Neural progenitor cell (in vitro differentiated cells): Measurements from ENCODE around the gene ATP8B4. TPM values are rescaled to one million over a fixed set of nuclear protein-coding genes. Genes with fewer than 3 reads are reported as not detected.

Source experiments
- DNase-seq: peaks from one replicate; pipeline ENCODE4 v3.0.0-alpha.2; 2016; ENCODE audit warnings: low spot score
- H2AFZ ChIP-seq: fragments of 200-600 bp; sonication (generic); replicated peaks from 2 replicates; pipeline ENCODE4 v1.6.1; 2016; ENCODE audit warnings: antibody characterized with exemption
- H3F3A ChIP-seq: fragments of 200-600 bp; sonication (generic); 2 replicates; pipeline ENCODE4 v1.6.1; 2016; ENCODE audit warnings: antibody characterized with exemption, low read depth
- H3K27ac ChIP-seq: fragments of 200-600 bp; sonication (generic); 2 replicates; pipeline ENCODE4 v1.5.1; 2016; ENCODE audit warnings: mild to moderate bottlenecking
- H3K27me3 ChIP-seq: fragments of 200-600 bp; sonication (generic); 2 replicates; pipeline ENCODE4 v1.6.1; 2016; ENCODE audit warnings: mild to moderate bottlenecking, moderate library complexity
- H3K36me3 ChIP-seq: fragments of 200-600 bp; sonication (generic); 2 replicates; pipeline ENCODE4 v1.5.1; 2016
- H3K4me1 ChIP-seq: fragments of 200-600 bp; sonication (generic); 2 replicates; pipeline ENCODE4 v1.6.1; 2016; ENCODE audit warnings: mixed run types
- H3K4me2 ChIP-seq: fragments of 200-600 bp; sonication (generic); 2 replicates; pipeline ENCODE4 v1.6.1; 2016
- H3K4me3 ChIP-seq: fragments of 200-600 bp; sonication (generic); 2 replicates; pipeline ENCODE4 v1.5.1; 2016
- H3K79me2 ChIP-seq: fragments of 200-600 bp; sonication (generic); 2 replicates; pipeline ENCODE4 v1.6.1; 2016; ENCODE audit warnings: low read depth
- H3K9ac ChIP-seq: fragments of 200-600 bp; sonication (generic); 2 replicates; pipeline ENCODE4 v1.6.1; 2016
- H3K9me3 ChIP-seq: fragments of 200-600 bp; sonication (generic); 2 replicates; pipeline ENCODE4 v1.5.1; 2016; ENCODE audit warnings: low read depth
- H4K20me1 ChIP-seq: fragments of 200-600 bp; sonication (generic); 2 replicates; pipeline ENCODE4 v1.6.1; 2016; ENCODE audit warnings: low read depth
- H3K27ac Mint-ChIP-seq: 3 replicates; pipeline ENCODE4 v1.8.0; 2021; ENCODE audit warnings: mixed read lengths
- H3K27me3 Mint-ChIP-seq: 2 replicates; pipeline ENCODE4 v1.8.0; 2022; ENCODE audit warnings: low read depth, mild to moderate bottlenecking, inconsistent platforms, moderate library complexity, mixed read lengths; ENCODE audit not compliant: insufficient read depth
- H3K36me3 Mint-ChIP-seq: 3 replicates; pipeline ENCODE4 v1.8.0; 2021; ENCODE audit warnings: mixed read lengths
- H3K4me1 Mint-ChIP-seq: 3 replicates; pipeline ENCODE4 v1.8.0; 2021; ENCODE audit warnings: mixed read lengths
- H3K4me3 Mint-ChIP-seq: 3 replicates; pipeline ENCODE4 v1.8.0; 2021; ENCODE audit warnings: mild to moderate bottlenecking, moderate library complexity, mixed read lengths
- H3K9me3 Mint-ChIP-seq: 3 replicates; pipeline ENCODE4 v1.8.0; 2020; ENCODE audit warnings: mixed read lengths
- CTCF ChIP-seq: fragments of 200-600 bp; sonication (generic); IDR thresholded peaks from 2 replicates; pipeline ENCODE4 v1.5.1; 2017; ENCODE audit warnings: antibody characterized with exemption, mild to moderate bottlenecking
- EZH2 ChIP-seq: fragments of 200-600 bp; sonication (generic); IDR thresholded peaks from 2 replicates; pipeline ENCODE4 v1.6.1; 2017; ENCODE audit warnings: antibody characterized with exemption, mild to moderate bottlenecking, moderate library complexity
- EZH2phosphoT487 ChIP-seq: fragments of 200-600 bp; sonication (generic); IDR thresholded peaks from 2 replicates; pipeline ENCODE4 v1.6.1; 2017; ENCODE audit warnings: antibody characterized with exemption
- total RNA-seq: library from RNA; depleted of rRNA; stranded (reverse); fragments of >200 nt; gene quantifications from 2 replicates; pipeline ENCODE4 v1.2.3, GENCODE V29; 2015; ENCODE audit warnings: low replicate concordance

Gene ATP8B4
- total RNA-seq, 1 donor from 2014 or later = 2.7 TPM

GRCh38 chr15:50143255-50143860 lies 24.3 kb upstream of the ATP8B4 start:
- Histone ChIP-seq H3K4me3 (no peak overlapping the region), H3K36me3 (no peaks in the 10 kb centered on the region), H2AFZ (no peak overlapping the region), H3K9ac (no peak overlapping the region), H3F3A (no peaks in the 10 kb centered on the region), H3K27me3 (no peaks in the 10 kb centered on the region), H3K27ac (no peak overlapping the region), H4K20me1 (no peaks in the 10 kb centered on the region), H3K4me2 (no peak overlapping the region), H3K79me2 (no peaks in the 10 kb centered on the region), H3K9me3 (no peaks in the 10 kb centered on the region), H3K4me1 (no peaks in the 10 kb centered on the region)
- Mint-ChIP-seq H3K27me3 (no peaks in the 10 kb centered on the region), H3K36me3 (no peaks in the 10 kb centered on the region), H3K4me3 (no peak overlapping the region), H3K9me3 (no peaks in the 10 kb centered on the region), H3K4me1 (peaks cover 7% of the 10 kb centered on the region), H3K27ac (no peak overlapping the region)
- TF ChIP-seq EZH2phosphoT487 (no peak), EZH2 (no peak), CTCF (no peak)
- no peak for DNase-seq

- peaks cover 7% of the 10 kb centered on the region for H3K4me1 Mint-ChIP-seq
- no peak overlapping the region for H3K4me3 Mint-ChIP-seq
- no peak overlapping the region for H3K4me3 ChIP-seq
- no peak overlapping the region for H2AFZ ChIP-seq
- no peaks in the 10 kb centered on the region for H3K4me1 ChIP-seq
- no peaks in the 10 kb centered on the region for H3K36me3 ChIP-seq
- H3K9me3 ChIP-seq = no peaks in the 10 kb centered on the region
- H3K27ac Mint-ChIP-seq = no peak overlapping the region
- no peaks in the 10 kb centered on the region for H3K27me3 ChIP-seq
- TF ChIP-seq CTCF (no peak), EZH2phosphoT487 (no peak), EZH2 (no peak)
- no peaks in the 10 kb centered on the region for H3F3A ChIP-seq
- H3K36me3 Mint-ChIP-seq = no peaks in the 10 kb centered on the region
- H3K9ac ChIP-seq = no peak overlapping the region
- no peaks in the 10 kb centered on the region for H4K20me1 ChIP-seq
- H3K4me2 ChIP-seq = no peak overlapping the region
- H3K27ac ChIP-seq = no peak overlapping the region
- H3K9me3 Mint-ChIP-seq = no peaks in the 10 kb centered on the region
- H3K79me2 ChIP-seq = no peaks in the 10 kb centered on the region
- H3K27me3 Mint-ChIP-seq = no peaks in the 10 kb centered on the region
- no peak for DNase-seq
These were observed 22.8 kb upstream of the ATP8B4 start for GRCh38 chr15:50141856-50142255.

- Mint-ChIP-seq H3K4me3 (no peak overlapping the region), H3K9me3 (no peaks in the 10 kb centered on the region), H3K27me3 (no peaks in the 10 kb centered on the region), H3K36me3 (no peaks in the 10 kb centered on the region), H3K4me1 (peaks cover 7% of the 10 kb centered on the region), H3K27ac (no peak overlapping the region)
- Histone ChIP-seq H3K27me3 (no peaks in the 10 kb centered on the region), H3F3A (no peaks in the 10 kb centered on the region), H3K9me3 (no peaks in the 10 kb centered on the region), H3K36me3 (no peaks in the 10 kb centered on the region), H3K27ac (no peak overlapping the region), H3K4me3 (no peak overlapping the region), H2AFZ (no peak overlapping the region), H4K20me1 (no peaks in the 10 kb centered on the region), H3K4me1 (no peaks in the 10 kb centered on the region), H3K79me2 (no peaks in the 10 kb centered on the region), H3K9ac (no peak overlapping the region), H3K4me2 (no peak overlapping the region)
- TF ChIP-seq EZH2phosphoT487 (no peak), EZH2 (no peak), CTCF (no peak)
- DNase-seq = no peak
These were observed 21.9 kb upstream of the ATP8B4 start for GRCh38 chr15:50140983-50141382.
